H1 (cell line): ENCODE results near the gene KANTR. TPM values are rescaled to one million over a fixed set of nuclear protein-coding genes. Genes with fewer than 3 reads are reported as not detected.

Experiments
- CTCF ChIA-PET: fragments of 300-600 bp; sonication (Branson Sonifier 250); formaldehyde crosslinking; loops from one replicate; lab custom pipeline; 2021; ENCODE audit not compliant: partially characterized antibody; lab: Charles Lee
- POLR2A ChIA-PET: fragments of 300-600 bp; sonication (Branson Sonifier 250); formaldehyde crosslinking; loops from one replicate; lab custom pipeline; 2021; ENCODE audit warnings: inconsistent platforms; ENCODE audit not compliant: partially characterized antibody; lab: Charles Lee
- DNase-seq, 2 experiments: peaks; one replicate each; pipeline versions ENCODE4 v3.0.0 to v3.0.0-alpha.2; 2010 to 2022; ENCODE audit warnings: low spot score in 2 of 2, low read depth in 1 of 2, mixed read lengths in 1 of 2
- FAIRE-seq: peaks from 2 replicates; lab custom pipeline; 2011; peaks lifted over from hg19 to GRCh38; lab: Jason Lieb, UNC
- H2AFZ ChIP-seq: 2 replicates; pipeline ENCODE4 v1.8.1; 2012; ENCODE audit warnings: low read length, inconsistent platforms
- H2AK5ac ChIP-seq: 2 replicates; pipeline ENCODE4 v1.6.1; 2013; ENCODE audit warnings: low read depth, low read length
- H2BK120ac ChIP-seq: replicated peaks from 2 replicates; pipeline ENCODE3; 2013; ENCODE audit warnings: low read depth, low read length, inconsistent platforms
- H2BK12ac ChIP-seq: 2 replicates; pipeline ENCODE4 v1.6.1; 2013; ENCODE audit warnings: low read depth, low read length
- H2BK15ac ChIP-seq: 2 replicates; pipeline ENCODE4 v1.6.1; 2013; ENCODE audit warnings: low read length
- H2BK20ac ChIP-seq: 2 replicates; pipeline ENCODE4 v1.6.1; 2013; ENCODE audit warnings: low read length
- H2BK5ac ChIP-seq: 2 replicates; pipeline ENCODE4 v1.6.1; 2013; ENCODE audit warnings: low read depth, low read length
- H3K14ac ChIP-seq: 2 replicates; pipeline ENCODE4 v1.6.1; 2013; ENCODE audit warnings: inconsistent platforms; ENCODE audit not compliant: insufficient read length
- H3K18ac ChIP-seq: 2 replicates; pipeline ENCODE4 v1.6.1; 2013; ENCODE audit warnings: low read length; ENCODE audit errors: extremely low read depth
- H3K23ac ChIP-seq: 2 replicates; pipeline ENCODE4 v1.6.1; 2013; ENCODE audit warnings: inconsistent platforms; ENCODE audit not compliant: insufficient read length
- H3K23me2 ChIP-seq: 2 replicates; pipeline ENCODE4 v1.6.1; 2013; ENCODE audit warnings: low read depth, low read length
- H3K27ac ChIP-seq: 2 replicates; pipeline ENCODE4 v1.6.1; 2011; ENCODE audit warnings: low read depth, low read length, inconsistent platforms
- H3K27me3 ChIP-seq, 4 experiments: replicated peaks in 1 of 4; 1 replicate in 1 of 4; 2 replicates in 3 of 4; pipeline versions ENCODE4 v1.6.1 to v1.8.1; 2011 to 2013; ENCODE audit warnings: low read length in 3 of 4, mild to moderate bottlenecking in 3 of 4, inconsistent platforms in 2 of 4, mixed read lengths in 2 of 4, moderate library complexity in 1 of 4; ENCODE audit not compliant: control insufficient read depth in 3 of 4, insufficient read depth in 3 of 4; ENCODE audit errors: extremely low read depth in 1 of 4
- H3K36me3 ChIP-seq, 4 experiments: 2 replicates each; pipeline versions ENCODE4 v1.6.1 to v1.8.1; 2011 to 2013; ENCODE audit warnings: mild to moderate bottlenecking in 4 of 4, low read length in 3 of 4, moderate library complexity in 2 of 4, control low read depth in 1 of 4, inconsistent platforms in 1 of 4; ENCODE audit not compliant: insufficient read depth in 4 of 4, control insufficient read depth in 2 of 4
- H3K4ac ChIP-seq: replicated peaks from 2 replicates; pipeline ENCODE3; 2013; ENCODE audit warnings: low read length, low read depth, mixed read lengths, inconsistent platforms; ENCODE audit not compliant: insufficient read length
- H3K4me1 ChIP-seq, 4 experiments: replicated peaks in 1 of 4; 1 replicate in 1 of 4; 2 replicates in 3 of 4; pipeline versions ENCODE4 v1.6.1 to v1.8.1; 2011 to 2013; ENCODE audit warnings: low read length in 3 of 4, inconsistent platforms in 2 of 4, mixed read lengths in 1 of 4; ENCODE audit not compliant: insufficient read depth in 4 of 4, control insufficient read depth in 3 of 4
- H3K4me2 ChIP-seq, 2 experiments: 2 replicates each; pipeline versions ENCODE4 v1.6.1 to v1.8.1; 2011 to 2013; ENCODE audit warnings: low read depth in 2 of 2, low read length in 2 of 2, control low read depth in 1 of 2, inconsistent platforms in 1 of 2, mild to moderate bottlenecking in 1 of 2; ENCODE audit not compliant: insufficient read depth in 1 of 2
- H3K4me3 ChIP-seq, 4 experiments: fragments of 200-600, 300-600 bp in 1 of 4; sonication (generic), shearing (Covaris generic), sonication (Bioruptor Twin) in 1 of 4; 2 replicates each; pipeline versions ENCODE4 v1.5.1 to v1.8.1; 2011 to 2016; ENCODE audit warnings: low read length in 4 of 4, low read depth in 3 of 4, control low read depth in 2 of 4, inconsistent platforms in 2 of 4, mild to moderate bottlenecking in 2 of 4, mixed read lengths in 1 of 4, moderate library complexity in 1 of 4; ENCODE audit not compliant: insufficient read depth in 2 of 4; ENCODE audit errors: extremely low read depth in 1 of 4
- H3K56ac ChIP-seq: replicated peaks from 2 replicates; pipeline ENCODE3; 2013; ENCODE audit warnings: low read depth, mild to moderate bottlenecking, mixed read lengths, low read length, inconsistent platforms; ENCODE audit not compliant: insufficient read length
- H3K79me1 ChIP-seq: 2 replicates; pipeline ENCODE4 v1.6.1; 2013; ENCODE audit warnings: low read depth, low read length, control low read depth
- H3K79me2 ChIP-seq, 2 experiments: 2 replicates each; pipeline versions ENCODE4 v1.6.1 to v1.8.1; 2012 to 2013; ENCODE audit warnings: low read length in 2 of 2, mild to moderate bottlenecking in 2 of 2, inconsistent platforms in 1 of 2; ENCODE audit not compliant: insufficient read depth in 2 of 2, control insufficient read depth in 1 of 2
- H3K9ac ChIP-seq, 4 experiments: replicated peaks in 1 of 4; 1 replicate in 1 of 4; 2 replicates in 3 of 4; pipeline versions ENCODE4 v1.6.1 to v1.8.1; 2011 to 2013; ENCODE audit warnings: low read depth in 3 of 4, low read length in 3 of 4, control low read depth in 2 of 4, mild to moderate bottlenecking in 2 of 4, moderate library complexity in 2 of 4, inconsistent platforms in 1 of 4; ENCODE audit errors: extremely low read depth in 1 of 4
- H3K9me3 ChIP-seq, 2 experiments: 2 replicates each; pipeline versions ENCODE4 v1.6.1 to v1.8.1; 2012 to 2013; ENCODE audit warnings: mild to moderate bottlenecking in 2 of 2, moderate library complexity in 2 of 2, control low read depth in 1 of 2, inconsistent platforms in 1 of 2, low read depth in 1 of 2, low read length in 1 of 2, mixed read lengths in 1 of 2; ENCODE audit not compliant: insufficient read depth in 2 of 2
- H4K20me1 ChIP-seq, 2 experiments: replicated peaks in 1 of 2; 2 replicates each; pipeline versions ENCODE3 to v1.8.1; 2011 to 2013; ENCODE audit warnings: inconsistent platforms in 2 of 2, low read length in 2 of 2, mild to moderate bottlenecking in 1 of 2; ENCODE audit not compliant: insufficient read depth in 2 of 2, control insufficient read depth in 1 of 2
- H4K5ac ChIP-seq: 2 replicates; pipeline ENCODE4 v1.6.1; 2013; ENCODE audit warnings: low read length, low read depth, mixed read lengths, inconsistent platforms; ENCODE audit not compliant: insufficient read length
- H4K8ac ChIP-seq: 2 replicates; pipeline ENCODE4 v1.8.0; 2013; ENCODE audit warnings: mild to moderate bottlenecking, moderate library complexity, low read length, inconsistent platforms; ENCODE audit not compliant: insufficient read depth; ENCODE audit errors: extremely low read depth
- H4K91ac ChIP-seq: replicated peaks from 2 replicates; pipeline ENCODE3; 2013; ENCODE audit warnings: low read length, mixed read lengths, inconsistent platforms; ENCODE audit not compliant: insufficient read length
- HDAC2 ChIP-seq, 2 experiments: fragments of 300-600 bp in 1 of 2; sonication (generic) in 1 of 2; IDR thresholded peaks; 2 replicates each; pipeline ENCODE4 v1.6.1; 2011 to 2012; ENCODE audit warnings: low read depth in 2 of 2, low read length in 2 of 2, mild to moderate bottlenecking in 2 of 2, moderate library complexity in 2 of 2, borderline replicate concordance in 1 of 2, inconsistent platforms in 1 of 2
- TBP ChIP-seq: IDR thresholded peaks from 2 replicates; pipeline ENCODE4 v1.6.1; 2011; ENCODE audit warnings: low read depth, low read length, improper control_type of control experiment
- WGBS, 2 experiments: shearing (Covaris generic) in 1 of 2; methylation state at CpG; one replicate each; pipeline versions ENCODE4 v1.1.6 to v1.1.7; 2013 to 2015; ENCODE audit warnings: low lambda C conversion rate in 2 of 2, mixed read lengths in 2 of 2, inconsistent platforms in 1 of 2, low coverage in 1 of 2, missing lambda C conversion rate in 1 of 2; ENCODE audit not compliant: insufficient replicate concordance in 2 of 2, insufficient coverage in 1 of 2, insufficient read length in 1 of 2; ENCODE audit errors: extremely low coverage in 1 of 2, missing lambda C conversion rate in 1 of 2; 5-methylcytosine and 5-hydroxymethylcytosine counted together
- polyA plus RNA-seq, 7 experiments: library from polyadenylated mRNA; depleted of rRNA in 3 of 7; stranded (reverse) in 5 of 7; unstranded in 2 of 7; fragments of >200 nt in 5 of 7; fragments of 200-250 nt in 2 of 7; gene quantifications; 1 replicate in 5 of 7; 2 replicates in 1 of 7; 4 replicates in 1 of 7; pipeline versions ENCODE4 v1.2.1 to v1.2.3, GENCODE V29; 2011 to 2013; ENCODE audit warnings: missing spikeins in 2 of 7, mixed read lengths in 2 of 7
- total RNA-seq: library from RNA; stranded (reverse); fragmentation: NEBNext Ultra II Directional; extraction: Animal tissue kit (Norgen Biotek cat#: 25700); gene quantifications from 2 replicates; pipeline ENCODE4 v1.2.1, GENCODE V29; 2021

KANTR gene
- total and polyA plus RNA-seq, 2 of the 8 experiments (the other 6 are each of a cell fraction or from before 2014, with no cell fraction given) = 7.7 to 9.5 TPM

- CTCF ChIA-PET = no interaction called here
- 90% methylated on average over 8 of the region's 8 CpGs; no CpG with 5 or more reads in 1 of the 2 experiments for WGBS, 2 experiments
- no peaks in the 10 kb centered on the region for H3K79me1 ChIP-seq
- H2BK5ac ChIP-seq = no peak overlapping the region
- no peaks in the 10 kb centered on the region for H3K36me3 ChIP-seq
- H2BK12ac ChIP-seq = no peak overlapping the region
- H2BK15ac ChIP-seq = no peak overlapping the region
- TF ChIP-seq TBP (no peak), HDAC2 (IDR thresholded peaks at IDR 0.05; ENCODE audit: borderline replicate concordance in 1 of 2, low read depth in 2 of 2, low read length in 2 of 2) (no peak)
- TF ChIP-seq, all 59 proteins: peak for 0
- Histone ChIP-seq H3K23ac (no peak overlapping the region), H2AFZ (no peak overlapping the region), H3K56ac (no peak overlapping the region), H3K9me3 (0 out of 4 replicates have a peak, but pooled peaks cover 0 to 4% of the 10 kb centered on the region in 2 experiments), H3K79me2 (no peaks in the 10 kb centered on the region), H4K8ac (no peak overlapping the region), H3K4me1 (no peaks in the 10 kb centered on the region), H2BK120ac (no peak overlapping the region), H3K4me3 (no peak overlapping the region), H3K18ac (no peak overlapping the region), H4K91ac (no peak overlapping the region), H3K27ac (no peak overlapping the region), H3K4me2 (no peak overlapping the region), H4K5ac (no peak overlapping the region), H3K27me3 (no peaks in the 10 kb centered on the region), H2BK20ac (no peak overlapping the region), H4K20me1 (no peaks in the 10 kb centered on the region), H3K23me2 (no peaks in the 10 kb centered on the region), H3K14ac (no peak overlapping the region), H2AK5ac (no peak overlapping the region), H3K9ac (no peak overlapping the region), H3K4ac (no peak overlapping the region)
- no peak for FAIRE-seq
- POLR2A ChIA-PET = no interaction called here
- DNase-seq = no peak
Observed at GRCh38 chrX:53155512-53156206, 61.7 kb downstream of the KANTR start.
